Measurements from ENCODE around the gene TMEM253.

- TF ChIP-seq GATA3 (IDR thresholded peaks at IDR 0.05; ENCODE audit: low read depth, low read length) (no peak), GATA2 (IDR thresholded peaks at IDR 0.05; ENCODE audit: low read depth, low read length) (no peak)
Observed at GRCh38 chr14:21106498-21107282, 5.8 kb downstream of the TMEM253 start.
